Stimulated activated naive CD8-positive, alpha-beta T cell treated with anti-CD3 and anti-CD28 coated beads, Interleukin-15, amount 100 ng/mL, for 72 hours (primary cell): ENCODE measurements around the gene GRHL1.
"Not testable (repeated sequence)": the region's sequence is repeated elsewhere in the genome, so short reads cannot be mapped to it uniquely, and the experiment has no call there.

Source experiments
- ATAC-seq: fragments of 150-1000 bp; cut with Tn5 transposase; 2 replicates; pipeline ENCODE4 v1.10.0; 2021; ENCODE audit warnings: mild to moderate bottlenecking, moderate library complexity
- DNase-seq, 2 donors: peaks; one replicate each; pipeline ENCODE4 v3.0.0; 2021 to 2022
- H3K27ac Mint-ChIP-seq, 2 donors: one replicate each; pipeline ENCODE4 v1.8.0; 2022; ENCODE audit warnings: mild to moderate bottlenecking in 2 of 2, mixed read lengths in 2 of 2, moderate library complexity in 2 of 2
- H3K27me3 Mint-ChIP-seq: one replicate; pipeline ENCODE4 v1.8.0; 2022; ENCODE audit warnings: mixed read lengths
- H3K4me1 Mint-ChIP-seq: one replicate; pipeline ENCODE4 v1.8.0; 2022; ENCODE audit warnings: mild to moderate bottlenecking, mixed read lengths
- H3K4me3 Mint-ChIP-seq, 2 donors: one replicate each; pipeline ENCODE4 v1.8.0; 2022; ENCODE audit warnings: mild to moderate bottlenecking in 2 of 2, mixed read lengths in 2 of 2, moderate library complexity in 1 of 2
- H3K9me3 Mint-ChIP-seq, 2 donors: one replicate each; pipeline ENCODE4 v1.8.0; 2022; ENCODE audit warnings: mixed read lengths in 2 of 2

GRHL1 gene

DNA sequence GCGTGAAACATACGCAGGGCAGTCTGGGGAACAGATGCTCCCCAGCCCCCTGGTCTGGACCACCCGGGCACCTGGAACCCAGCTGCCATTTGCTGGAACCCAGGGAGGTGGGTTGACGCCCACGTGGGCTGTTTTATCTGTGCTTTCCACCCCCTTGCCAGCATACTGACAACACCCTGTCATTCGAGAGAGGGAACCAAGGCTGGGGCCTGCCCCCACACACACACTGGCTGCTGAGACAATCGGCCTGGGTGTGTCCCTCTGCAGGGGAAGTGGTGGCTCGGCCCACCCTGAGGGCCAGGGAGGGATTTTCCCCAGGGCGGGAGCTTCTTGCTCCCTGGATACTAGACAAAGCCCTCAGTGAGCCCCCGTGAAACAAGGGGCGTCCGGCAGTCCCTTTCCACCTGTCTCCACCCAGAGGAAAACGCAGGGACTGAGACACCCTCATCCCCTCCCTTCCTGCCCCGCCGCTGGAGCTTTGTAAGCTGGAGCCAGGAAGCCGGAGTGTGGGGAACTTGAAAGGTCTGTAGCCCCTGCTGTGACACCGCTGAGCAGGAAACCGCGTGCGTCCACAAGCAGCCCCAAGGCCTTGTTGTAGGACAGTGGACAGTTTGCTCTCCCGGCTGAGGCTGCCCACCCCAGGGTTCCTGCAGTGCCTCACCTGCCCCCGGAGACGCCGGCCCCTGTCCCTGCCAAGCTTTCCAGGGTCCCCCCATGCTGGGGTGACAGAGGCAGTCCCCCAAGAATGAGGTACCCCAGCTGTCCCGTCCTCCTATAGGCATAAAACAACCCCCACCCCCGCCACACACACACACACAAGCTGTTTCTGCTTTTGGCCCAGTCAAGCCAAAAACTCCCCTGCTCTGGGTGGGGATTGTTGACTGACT is 77.7 kb downstream of the GRHL1 start:
- DNase-seq: peak; percentile 39 to 72

DNA sequence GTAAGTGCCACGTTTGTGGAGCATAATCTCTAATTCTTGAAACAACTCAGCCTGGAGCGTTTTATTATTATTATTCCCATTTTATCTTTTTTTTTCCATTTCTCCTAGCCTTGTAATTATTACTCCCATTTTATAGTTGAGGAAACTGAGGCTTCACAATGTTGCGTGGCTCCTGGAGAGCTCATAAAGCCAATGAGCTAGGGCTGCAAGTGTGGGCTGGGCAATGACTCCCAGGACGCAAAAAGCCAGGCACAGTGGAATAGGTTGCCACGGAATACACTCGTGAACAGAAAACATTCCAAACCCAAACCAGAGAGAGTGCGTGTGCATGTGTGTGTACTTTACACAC is 78.4 kb downstream of the GRHL1 start:
- Mint-ChIP-seq H3K27ac (peak overlapping the region; percentile 72 to 88), H3K27me3 (no peaks in the 10 kb centered on the region), H3K4me1 (peaks cover 27% of the 10 kb centered on the region), H3K4me3 (peak overlapping the region; percentile 56 to 82), H3K9me3 (no peaks in the 10 kb centered on the region)
- DNase-seq: no peak
- ATAC-seq: no peak

More for the DNA sequence above, 77.7 kb downstream of the GRHL1 start:
- H3K4me3 Mint-ChIP-seq: peak overlapping the region; percentile 56 to 82
- peak overlapping the region; percentile 72 to 88 for H3K27ac Mint-ChIP-seq
- peaks cover 23% of the 10 kb centered on the region for H3K4me1 Mint-ChIP-seq
- H3K27me3 Mint-ChIP-seq: no peaks in the 10 kb centered on the region
- peak; percentile 94 for ATAC-seq
- H3K9me3 Mint-ChIP-seq: no peaks in the 10 kb centered on the region

DNA sequence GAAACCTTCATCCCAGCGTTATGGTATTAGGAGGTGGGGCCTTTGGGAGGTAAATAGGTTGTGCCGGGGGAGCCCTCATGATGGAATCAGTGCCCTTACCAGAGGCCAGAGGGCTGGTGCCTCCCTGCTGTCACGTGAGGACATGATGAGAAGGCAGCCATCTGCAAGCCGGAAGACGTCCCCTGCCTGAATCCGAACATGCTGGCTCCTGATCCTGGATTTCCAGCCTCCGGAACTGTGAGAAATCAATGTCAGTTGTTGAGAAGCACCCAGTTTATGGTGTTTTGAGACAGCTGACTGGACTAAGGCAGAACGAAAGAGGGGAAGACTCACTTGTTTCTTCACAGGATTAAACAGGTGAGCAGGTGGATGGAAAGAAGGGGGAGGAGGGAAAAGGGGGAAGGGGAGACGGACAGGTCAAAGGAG is 78.8 kb downstream of the GRHL1 start:
- DNase-seq (no peak), ATAC-seq (no peak)
- Mint-ChIP-seq H3K27me3 (no peaks in the 10 kb centered on the region), H3K4me1 (peaks cover 31% of the 10 kb centered on the region), H3K9me3 (no peaks in the 10 kb centered on the region), H3K4me3 (no peak overlapping the region), H3K27ac (peak overlapping the region in 1 of 2 donors; percentile 29)

DNA sequence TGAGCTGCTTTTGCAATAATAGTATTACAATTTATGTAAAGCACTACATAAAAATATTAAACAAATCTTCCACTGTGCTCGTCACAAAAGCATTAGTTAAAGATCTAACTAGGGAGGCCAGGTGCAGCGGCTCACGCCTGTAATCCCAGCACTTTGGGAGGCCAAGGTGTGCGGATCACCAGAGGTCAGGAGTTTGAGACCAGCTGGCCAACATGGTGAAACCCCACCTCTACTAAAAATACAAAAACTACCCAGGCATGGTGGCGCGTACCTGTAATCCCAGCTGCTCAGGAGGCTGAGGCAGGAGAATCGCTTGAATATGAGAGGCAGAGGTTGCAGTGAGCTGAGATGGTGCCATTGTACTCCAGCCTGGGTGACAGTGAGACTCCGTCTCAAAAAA is 79.3 kb downstream of the GRHL1 start:
- H3K27me3 Mint-ChIP-seq, H3K9me3 Mint-ChIP-seq, H3K4me3 Mint-ChIP-seq, H3K27ac Mint-ChIP-seq, ATAC-seq, DNase-seq: not testable (repeated sequence)
- peaks cover 35% of the 10 kb centered on the region for H3K4me1 Mint-ChIP-seq

DNA sequence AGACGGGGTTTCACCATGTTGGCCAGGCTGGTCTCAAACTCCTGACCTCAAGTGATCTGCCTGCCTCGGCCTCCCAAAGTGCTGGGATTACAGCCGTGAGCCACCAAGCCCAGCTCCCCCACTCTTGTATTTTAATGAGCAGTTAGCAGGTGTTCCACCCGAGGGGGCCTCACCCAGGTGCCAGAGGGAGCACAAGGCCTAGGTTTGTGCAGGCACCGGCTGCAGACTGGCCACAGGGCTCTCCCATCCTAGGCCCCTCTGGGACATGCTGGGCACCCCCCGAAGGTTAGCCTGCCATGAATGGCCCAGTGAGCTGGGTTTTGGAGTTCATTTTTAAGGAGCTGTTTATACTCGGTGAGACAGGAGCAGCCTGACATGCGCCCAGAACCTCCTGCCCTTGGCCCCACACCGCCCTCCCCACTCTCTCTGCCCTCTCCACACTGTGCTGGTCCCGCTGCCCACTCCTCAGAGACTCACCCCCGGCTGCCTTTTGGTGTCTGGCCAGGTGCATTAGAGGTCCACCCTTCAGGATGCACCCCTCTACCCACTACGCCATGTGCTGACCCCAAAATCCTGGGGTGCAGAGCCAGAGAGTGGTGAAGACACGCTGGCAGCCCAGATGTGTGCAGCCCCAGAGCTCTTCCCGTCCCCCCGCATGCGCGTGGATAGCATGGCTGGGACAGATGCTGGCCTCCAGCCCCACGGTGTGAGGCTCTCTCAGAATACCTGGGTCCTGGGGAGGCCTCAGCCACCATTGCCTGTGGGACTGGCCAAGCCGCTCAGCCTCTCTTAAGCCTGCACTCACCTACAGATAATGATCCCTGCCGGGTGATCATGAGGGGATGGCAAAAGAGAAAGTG is 80.6 kb downstream of the GRHL1 start:
- Mint-ChIP-seq H3K9me3 (no peaks in the 10 kb centered on the region), H3K4me1 (peaks cover 42% of the 10 kb centered on the region), H3K4me3 (no peak overlapping the region), H3K27me3 (no peaks in the 10 kb centered on the region), H3K27ac (no peak overlapping the region)
- no peak for ATAC-seq
- DNase-seq: no peak

DNA sequence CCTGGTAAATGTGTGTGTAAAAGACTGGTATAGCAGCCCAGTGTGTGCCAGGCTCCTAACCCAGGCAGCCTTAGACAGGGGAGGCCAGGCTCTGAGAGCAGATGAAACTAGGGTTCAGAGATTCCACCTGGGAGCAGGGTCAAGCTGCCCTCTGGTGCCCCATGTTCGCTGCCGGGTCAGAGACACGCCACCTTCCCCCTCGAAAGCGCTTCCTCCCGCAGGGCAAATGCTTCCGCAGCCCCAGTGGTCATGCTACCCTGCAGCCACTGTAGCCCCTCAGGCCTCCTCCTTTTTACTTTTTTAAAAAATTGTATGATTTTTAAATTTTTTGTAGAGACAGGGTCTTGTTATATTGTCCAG is 81.2 kb downstream of the GRHL1 start:
- no peak for DNase-seq
- H3K27me3 Mint-ChIP-seq: no peaks in the 10 kb centered on the region
- ATAC-seq: no peak
- peaks cover 42% of the 10 kb centered on the region for H3K4me1 Mint-ChIP-seq
- no peak overlapping the region for H3K27ac Mint-ChIP-seq
- H3K9me3 Mint-ChIP-seq: no peaks in the 10 kb centered on the region
- no peak overlapping the region for H3K4me3 Mint-ChIP-seq

DNA sequence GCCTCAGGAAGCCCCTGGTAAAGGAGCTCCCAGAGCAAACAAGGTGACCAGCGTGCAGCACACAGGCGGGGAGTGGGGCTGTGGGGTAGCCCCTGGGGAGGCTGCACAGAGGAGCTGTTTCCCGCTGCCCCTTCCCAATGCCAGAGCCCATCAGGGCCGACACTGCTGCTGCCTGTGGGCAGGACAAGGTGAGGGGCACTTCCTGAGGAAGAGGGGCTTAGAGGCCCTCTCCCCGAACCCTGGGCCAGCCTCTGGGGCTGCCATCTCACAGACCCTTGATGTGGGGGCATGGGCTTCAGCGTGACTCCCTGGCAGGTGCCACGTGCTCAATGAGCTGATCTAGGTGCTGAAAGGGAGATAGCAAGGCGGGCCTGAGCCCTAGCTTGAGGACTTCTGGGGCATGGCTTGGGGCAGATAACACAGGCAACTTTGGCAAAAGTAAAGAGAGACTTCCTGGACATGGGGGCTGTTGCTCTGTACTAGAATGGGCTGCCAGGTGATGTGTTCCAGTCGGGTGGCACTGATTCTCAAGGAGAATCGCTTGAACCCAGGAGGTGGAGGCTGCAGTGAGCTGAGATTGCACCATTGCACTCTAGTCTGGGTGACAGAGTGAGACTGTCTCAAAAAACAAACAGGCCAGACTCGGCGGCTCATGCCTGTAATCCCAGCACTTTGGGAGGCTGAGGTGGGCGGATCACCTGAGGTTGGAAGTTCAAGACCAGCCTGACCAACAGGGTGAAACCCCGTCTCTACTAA is 81.9 kb downstream of the GRHL1 start:
- Mint-ChIP-seq H3K4me1 (peaks cover 40% of the 10 kb centered on the region), H3K4me3 (no peak overlapping the region), H3K27ac (peak overlapping the region in 1 of 2 donors; percentile 87), H3K9me3 (no peaks in the 10 kb centered on the region), H3K27me3 (no peaks in the 10 kb centered on the region)
- DNase-seq (no peak), ATAC-seq (no peak)

DNA sequence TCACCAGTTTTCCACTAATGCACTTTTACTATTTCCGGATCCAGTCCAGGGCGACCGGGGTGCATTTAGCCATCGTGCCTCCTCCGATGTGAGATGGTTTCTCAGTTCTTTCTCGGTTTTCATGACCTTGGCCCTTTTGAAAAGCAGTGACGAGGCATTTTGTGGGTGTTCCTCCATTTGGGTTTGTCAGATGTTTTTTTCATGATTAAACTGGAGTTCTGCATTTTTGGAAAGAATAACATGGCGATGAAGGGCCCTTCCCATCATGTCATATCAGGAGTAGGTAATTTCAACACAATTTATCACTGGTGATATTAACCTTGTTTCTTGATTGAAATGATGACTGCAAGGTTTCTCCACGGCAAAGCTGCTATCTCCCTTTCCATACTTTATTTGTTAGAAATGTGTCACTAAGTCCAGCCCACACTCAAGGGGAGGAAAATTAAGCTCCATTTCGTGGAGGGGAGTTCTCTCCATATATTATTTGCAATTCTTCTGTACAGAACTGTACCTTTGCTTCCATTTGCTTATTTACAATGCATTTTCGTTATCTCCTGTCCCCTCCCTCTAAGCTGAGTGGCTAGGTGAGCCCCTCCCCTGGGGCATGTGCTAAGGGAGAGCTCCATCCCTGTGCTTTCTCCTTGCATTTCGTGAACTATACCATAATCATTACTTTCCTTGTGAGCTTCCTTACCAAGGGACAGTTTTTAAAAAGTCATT is 83.0 kb downstream of the GRHL1 start:
- DNase-seq (no peak), ATAC-seq (no peak)
- H3K4me3 Mint-ChIP-seq: no peak overlapping the region
- H3K9me3 Mint-ChIP-seq: no peaks in the 10 kb centered on the region
- no peak overlapping the region for H3K27ac Mint-ChIP-seq
- H3K4me1 Mint-ChIP-seq: peaks cover 30% of the 10 kb centered on the region
- no peaks in the 10 kb centered on the region for H3K27me3 Mint-ChIP-seq

DNA sequence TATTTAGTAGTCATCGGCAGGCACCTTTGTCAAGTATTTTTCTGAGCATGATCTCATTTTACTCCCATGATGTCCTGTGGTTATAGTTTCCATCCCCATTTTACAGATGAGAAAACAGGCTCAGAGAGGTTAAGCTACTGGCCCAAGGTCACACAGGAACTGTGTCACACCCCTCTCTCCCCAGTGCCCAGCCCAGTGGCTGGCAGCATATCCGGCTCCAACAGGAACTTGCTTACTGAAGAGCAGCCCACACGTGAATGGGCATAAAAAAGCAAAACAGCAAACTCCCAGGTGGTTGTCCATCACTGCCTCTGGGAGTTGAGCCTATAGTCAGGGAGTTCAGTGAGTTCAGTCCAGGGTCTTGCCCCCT is 83.5 kb downstream of the GRHL1 start:
- H3K9me3 Mint-ChIP-seq: no peaks in the 10 kb centered on the region
- DNase-seq (no peak), ATAC-seq (no peak)
- no peaks in the 10 kb centered on the region for H3K27me3 Mint-ChIP-seq
- peaks cover 24% of the 10 kb centered on the region for H3K4me1 Mint-ChIP-seq
- no peak overlapping the region for H3K4me3 Mint-ChIP-seq
- H3K27ac Mint-ChIP-seq: no peak overlapping the region

DNA sequence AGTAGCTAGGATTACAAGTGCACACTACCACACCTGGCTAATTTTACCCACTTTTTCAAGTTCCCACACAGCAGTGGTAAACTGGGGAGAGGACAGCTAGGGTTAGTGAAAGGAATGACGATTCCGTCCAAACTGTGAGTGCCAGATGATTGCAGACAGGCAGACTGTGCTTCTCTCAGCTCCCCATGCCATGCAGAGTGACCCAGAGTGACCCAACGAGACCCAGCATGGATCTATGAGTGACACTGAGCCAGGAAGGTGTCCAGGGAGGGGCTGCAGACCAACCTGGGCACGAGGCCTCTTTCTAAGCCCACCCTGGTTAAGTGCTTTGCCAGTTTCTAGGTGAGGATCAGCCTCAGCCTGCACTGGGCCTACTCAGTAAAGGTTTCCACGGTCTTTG is 84.1 kb downstream of the GRHL1 start:
- Mint-ChIP-seq H3K27ac (peak overlapping the region in 1 of 2 donors; percentile 4), H3K4me3 (no peak overlapping the region)

DNA sequence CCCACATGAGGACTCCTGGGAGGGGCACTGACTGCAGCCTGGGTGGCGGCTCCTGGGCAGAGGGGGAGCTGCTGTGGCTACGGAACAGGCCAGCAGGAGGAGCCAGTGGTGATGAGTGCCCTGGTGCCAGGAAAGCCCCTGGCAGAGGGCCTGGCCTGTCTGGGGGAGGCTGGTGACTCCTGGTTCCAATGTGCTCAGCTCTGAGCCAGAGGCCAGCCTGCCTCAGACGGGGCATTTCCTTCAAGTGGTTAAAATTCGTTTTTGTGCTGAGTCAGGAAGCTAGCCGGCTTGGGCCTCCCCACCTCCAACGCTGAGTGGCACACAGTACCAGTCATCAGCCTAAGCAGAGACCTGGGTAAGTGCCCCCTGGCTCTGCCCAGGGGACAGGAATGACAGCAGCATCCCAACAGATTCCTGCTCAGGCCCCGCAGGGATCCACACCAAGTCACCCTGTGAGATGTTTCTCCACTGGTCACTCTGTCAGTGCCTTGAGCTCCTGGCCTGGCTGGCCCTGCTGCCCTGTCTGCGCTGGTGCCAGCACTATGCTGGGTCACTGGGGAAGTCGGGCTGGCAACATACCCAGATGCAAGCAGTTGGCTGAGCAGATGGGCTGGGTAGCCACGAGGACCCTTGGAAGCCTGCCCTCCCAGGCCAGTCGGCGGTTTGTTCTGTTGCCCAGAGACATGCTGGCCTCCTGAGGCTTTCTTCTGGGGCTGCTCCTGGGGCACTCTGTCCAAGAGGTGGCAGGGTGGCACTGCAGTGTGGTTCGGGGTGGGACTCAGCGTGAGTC is 84.8 kb downstream of the GRHL1 start:
- H3K27ac Mint-ChIP-seq: no peak overlapping the region
- no peak overlapping the region for H3K4me3 Mint-ChIP-seq
- peaks cover 19% of the 10 kb centered on the region for H3K4me1 Mint-ChIP-seq
- peak in 1 of 2 donors; percentile 64 for DNase-seq
- peaks cover under 1% of the 10 kb centered on the region for H3K27me3 Mint-ChIP-seq
- ATAC-seq: peak; percentile 86
- H3K9me3 Mint-ChIP-seq: no peaks in the 10 kb centered on the region

More for the DNA sequence above, 84.1 kb downstream of the GRHL1 start:
- Mint-ChIP-seq H3K27me3 (no peaks in the 10 kb centered on the region), H3K4me1 (peaks cover 19% of the 10 kb centered on the region), H3K9me3 (no peaks in the 10 kb centered on the region)
- ATAC-seq (no peak), DNase-seq (no peak)

DNA sequence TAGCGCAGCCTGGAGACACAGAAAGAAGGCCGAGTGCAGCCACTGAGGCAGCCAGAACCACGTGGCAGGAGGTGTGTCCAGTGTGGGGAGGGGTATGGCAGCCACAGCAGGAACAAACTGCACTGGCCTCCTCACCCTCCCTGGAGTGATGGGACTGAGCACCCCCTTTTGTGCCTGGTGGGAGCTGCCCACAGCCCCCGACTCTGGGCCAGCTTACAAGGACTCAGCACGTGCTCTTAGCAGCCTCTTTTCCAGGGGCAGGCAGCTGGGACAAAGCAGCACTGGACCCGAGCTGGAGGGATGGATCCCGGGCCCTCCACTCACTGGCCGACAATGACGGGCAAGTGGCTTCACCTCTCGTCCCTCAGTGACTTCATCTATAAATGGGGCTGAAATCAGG is 86.6 kb downstream of the GRHL1 start:
- Mint-ChIP-seq H3K27ac (no peak overlapping the region), H3K27me3 (peaks cover 17% of the 10 kb centered on the region), H3K4me3 (no peak overlapping the region), H3K9me3 (no peaks in the 10 kb centered on the region), H3K4me1 (peaks cover 28% of the 10 kb centered on the region)
- no peak for DNase-seq
- ATAC-seq: no peak

DNA sequence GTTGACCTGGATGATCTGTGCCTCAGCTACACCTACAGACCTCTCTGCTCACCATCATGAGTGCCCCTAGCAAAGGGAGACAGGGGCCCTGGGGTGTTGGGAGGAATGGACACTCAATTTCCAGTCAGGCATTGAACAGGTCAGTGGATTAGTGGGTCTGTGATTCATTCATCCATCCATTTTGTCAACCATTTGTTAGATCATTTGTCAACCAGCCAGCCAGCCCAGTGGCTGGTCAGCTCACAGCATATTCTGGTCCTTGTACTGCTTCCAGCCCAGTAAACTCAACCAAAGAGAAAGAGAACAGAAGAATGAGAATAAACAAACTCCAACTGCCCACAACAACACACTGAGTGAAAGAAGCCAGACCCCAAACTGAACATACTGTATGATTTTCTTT is 87.2 kb downstream of the GRHL1 start:
- Mint-ChIP-seq H3K4me1 (peaks cover 28% of the 10 kb centered on the region), H3K9me3 (no peaks in the 10 kb centered on the region), H3K27ac (no peak overlapping the region), H3K27me3 (peaks cover 17% of the 10 kb centered on the region), H3K4me3 (no peak overlapping the region)
- DNase-seq (no peak), ATAC-seq (no peak)

DNA sequence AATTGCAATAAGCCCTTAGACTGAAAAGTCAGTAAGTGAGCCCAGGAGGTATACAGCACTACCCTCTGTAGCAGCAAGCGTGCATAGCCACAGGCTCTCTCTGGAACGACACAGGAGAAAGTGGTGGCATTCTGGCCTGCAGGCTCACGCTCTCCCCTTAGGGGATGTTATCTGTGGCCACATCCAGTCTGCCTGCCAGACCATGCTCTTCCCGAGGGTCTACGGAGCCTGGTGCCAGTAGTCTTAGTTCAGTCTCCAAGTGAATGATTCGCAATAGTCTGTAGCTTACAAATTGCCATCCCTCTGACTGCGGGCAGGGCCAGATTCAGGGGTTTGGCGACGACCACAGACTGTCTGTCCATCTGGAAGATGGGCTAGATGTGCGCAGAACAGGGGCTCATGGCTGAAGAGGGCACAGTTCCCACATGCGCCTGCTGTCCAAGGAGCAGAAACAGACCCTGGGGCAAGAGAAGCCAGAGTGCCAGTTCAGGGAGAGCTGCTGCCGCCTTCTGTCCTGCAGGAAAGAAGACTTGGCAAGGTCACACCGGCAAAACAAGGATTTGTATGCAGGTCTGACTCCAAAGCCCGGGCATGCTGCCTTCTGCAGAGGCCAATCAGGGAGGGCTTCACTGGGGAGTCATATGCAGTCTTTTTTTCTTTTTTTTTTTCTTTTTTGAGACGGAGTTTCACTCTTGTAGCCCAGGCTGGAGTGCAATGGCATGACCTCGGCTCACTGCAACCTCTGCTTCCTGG is 88.3 kb downstream of the GRHL1 start:
- ATAC-seq: no peak
- H3K4me3 Mint-ChIP-seq: no peak overlapping the region
- no peak for DNase-seq
- no peak overlapping the region for H3K27ac Mint-ChIP-seq
- peaks cover 32% of the 10 kb centered on the region for H3K4me1 Mint-ChIP-seq
- H3K27me3 Mint-ChIP-seq: peaks cover 17% of the 10 kb centered on the region
- H3K9me3 Mint-ChIP-seq: no peaks in the 10 kb centered on the region
